ENCODE results near the gene CCDC3. TPM values are rescaled to one million over a fixed set of nuclear protein-coding genes. Genes with fewer than 3 reads are reported as not detected.
A peak's percentile ranks its signal among the peaks of the same experiment; 100 is the strongest.
"Not testable (repeated sequence)": the region's sequence is repeated elsewhere in the genome, so short reads cannot be mapped to it uniquely, and the experiment has no call there.

Gene CCDC3
- total RNA-seq, 1 donor from 2014 or later, result 0.66 TPM

- no peak for DNase-seq (ENCODE audit: low read depth, low spot score)
Measured at GRCh38 chr10:12890958-12891357, 110.6 kb downstream of the CCDC3 start.

DNA sequence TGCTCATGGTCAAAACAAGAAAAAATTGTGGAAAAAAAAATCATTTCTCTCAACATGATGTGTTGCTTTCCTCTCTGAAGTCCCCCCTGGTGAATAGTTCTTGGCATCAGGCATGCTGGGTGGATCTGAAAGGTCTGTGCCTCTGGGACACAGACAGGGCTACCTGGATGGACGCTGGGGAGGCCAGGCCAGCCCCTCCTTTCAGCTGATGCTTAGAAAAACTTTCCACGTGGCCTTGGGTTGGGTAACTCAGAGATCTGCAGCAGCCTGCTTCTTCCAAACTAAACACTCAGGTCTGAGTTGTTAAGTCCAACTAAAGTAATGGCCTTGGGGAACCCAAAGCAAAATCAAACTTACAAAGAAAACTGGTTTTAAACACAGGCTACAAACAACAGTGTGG is 113.0 kb downstream of the CCDC3 start:
- DNase-seq (ENCODE audit: low read depth, low spot score), result no peak

DNA sequence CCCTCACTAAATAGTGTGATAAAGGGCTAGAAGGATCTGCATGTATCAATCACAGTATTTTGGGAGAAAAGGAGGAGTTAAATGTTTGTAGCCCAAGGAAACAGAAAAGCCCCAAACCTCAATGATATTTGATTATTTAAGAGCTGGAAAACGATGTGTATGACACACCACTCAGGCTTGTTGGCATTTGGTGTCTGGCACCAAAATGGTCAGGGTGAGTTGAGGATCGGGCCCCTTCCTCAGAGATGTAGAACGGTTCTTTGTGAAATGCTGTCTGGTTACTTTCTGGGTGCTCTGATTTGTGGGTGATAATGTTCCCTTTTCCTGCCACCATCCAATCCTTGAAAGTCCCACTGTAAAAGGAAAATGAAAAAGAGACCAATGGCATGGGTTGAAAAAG is 113.7 kb downstream of the CCDC3 start:
- no peak for DNase-seq (ENCODE audit: low read depth, low spot score)

DNA sequence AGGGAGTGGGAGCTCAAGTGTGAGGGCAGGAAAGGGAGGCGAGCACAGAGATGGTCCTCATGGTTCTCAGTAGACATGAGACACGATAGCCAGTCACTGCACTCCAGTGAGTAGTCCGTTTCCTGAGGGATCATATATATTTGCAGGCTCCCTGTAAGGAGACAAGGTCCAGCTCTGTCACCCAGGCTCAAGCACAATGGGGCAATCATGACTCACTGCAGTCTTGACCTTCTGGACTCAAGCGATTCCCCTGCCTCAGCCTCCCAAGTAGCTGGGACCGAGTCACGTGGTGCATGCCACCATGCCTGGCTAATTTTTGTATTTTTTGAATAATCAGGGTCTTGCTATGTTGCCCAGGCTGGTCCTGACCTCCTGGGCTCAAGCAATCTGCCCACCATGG is 116.7 kb downstream of the CCDC3 start:
- no peak for DNase-seq (ENCODE audit: low read depth, low spot score)

DNA sequence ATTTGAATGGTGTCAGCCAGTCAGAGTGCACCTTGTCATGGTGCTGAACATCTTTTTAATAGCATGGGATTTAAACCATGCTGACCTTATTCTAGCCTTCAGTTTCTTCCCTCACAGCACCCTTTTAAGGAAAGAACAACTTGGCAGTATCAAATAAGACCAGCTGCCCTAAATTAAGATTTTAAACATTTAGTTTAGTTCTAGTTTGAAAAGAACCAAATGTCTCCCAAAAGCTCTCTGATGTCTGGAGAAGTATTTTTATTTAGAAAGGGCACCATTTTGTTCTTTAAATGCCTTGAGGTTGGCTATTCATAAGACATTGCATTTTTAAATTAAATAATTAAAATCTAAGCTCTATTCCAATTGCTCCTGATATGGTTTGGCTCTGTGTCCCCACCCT is 121.1 kb downstream of the CCDC3 start:
- no peak for DNase-seq (ENCODE audit: low read depth, low spot score)

GRCh38 chr10:12877150-12877549 is 124.4 kb downstream of the CCDC3 start:
- DNase-seq (ENCODE audit: low read depth, low spot score), result no peak

- DNase-seq (ENCODE audit: low read depth, low spot score), result no peak
Measured at GRCh38 chr10:12876266-12876665, 125.2 kb downstream of the CCDC3 start.

DNA sequence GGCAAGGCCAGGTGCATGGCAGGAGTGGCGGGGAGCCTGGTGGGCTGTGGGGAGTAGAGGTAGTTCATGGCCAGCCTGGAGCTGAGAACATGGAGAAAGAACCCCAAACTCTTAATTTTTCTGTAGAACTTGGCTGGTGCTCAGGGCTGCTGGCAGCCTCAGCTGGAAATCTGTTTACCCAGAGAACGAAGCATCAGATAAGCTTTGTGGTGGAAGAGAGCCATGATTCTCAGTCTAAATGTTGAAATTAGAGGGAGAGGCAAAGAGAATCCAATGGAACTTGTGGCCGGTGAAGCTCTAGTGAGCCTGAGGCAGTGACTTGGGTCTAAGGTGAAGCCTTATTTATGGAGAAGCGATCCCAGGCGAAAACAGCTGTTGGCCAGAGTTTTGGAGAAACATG is 126.4 kb downstream of the CCDC3 start:
- DNase-seq (ENCODE audit: low read depth, low spot score), result no peak

- no peak for DNase-seq (ENCODE audit: low read depth, low spot score)
Measured at GRCh38 chr10:12874501-12874900, 127.0 kb downstream of the CCDC3 start.

- DNase-seq (ENCODE audit: low read depth, low spot score), result no peak
Measured at GRCh38 chr10:12873172-12873571, 128.3 kb downstream of the CCDC3 start.

DNA sequence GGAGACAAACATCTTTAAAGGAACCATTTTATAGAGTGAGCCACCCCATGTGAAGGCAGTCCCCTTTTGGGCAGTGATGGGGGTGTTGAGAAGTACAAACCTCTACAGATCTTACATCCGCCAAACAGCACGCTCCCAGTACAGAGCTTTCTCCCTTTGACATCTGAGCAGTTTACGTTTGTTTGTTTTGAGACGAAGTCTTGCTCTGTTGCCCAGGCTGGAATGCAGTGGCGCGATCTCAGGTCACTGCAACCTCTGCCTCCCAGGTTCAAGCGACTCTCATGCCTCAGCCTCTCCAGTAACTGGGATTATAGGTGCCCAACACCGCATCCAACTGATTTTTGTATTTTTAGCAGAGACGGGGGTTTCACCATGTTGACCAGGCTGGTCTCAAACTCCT is 128.9 kb downstream of the CCDC3 start:
- DNase-seq (ENCODE audit: low read depth, low spot score), result no peak

GRCh38 chr10:12869427-12869826 is 132.1 kb downstream of the CCDC3 start:
- DNase-seq (ENCODE audit: low read depth, low spot score), result no peak

DNA sequence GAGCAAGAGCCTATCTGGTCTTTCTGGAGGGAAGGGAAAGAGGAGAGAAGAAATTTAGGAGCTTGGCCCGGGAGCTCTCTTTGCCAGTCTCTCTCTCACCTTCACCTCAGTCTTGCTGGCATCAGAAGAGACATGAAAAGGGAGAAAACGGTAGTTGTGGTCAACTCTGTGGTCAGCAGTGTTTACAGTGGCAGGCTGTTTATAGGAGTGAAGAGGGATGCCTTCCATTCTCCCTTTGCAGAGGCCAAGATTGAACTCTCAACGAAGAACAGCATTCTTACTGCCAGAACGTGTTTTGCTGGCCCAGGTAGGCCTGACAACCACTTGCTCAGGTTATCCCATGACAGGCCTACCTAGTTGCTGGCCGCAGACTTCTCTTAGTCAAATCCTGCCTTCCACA is 133.3 kb downstream of the CCDC3 start:
- no peak for DNase-seq (ENCODE audit: low read depth, low spot score)

DNA sequence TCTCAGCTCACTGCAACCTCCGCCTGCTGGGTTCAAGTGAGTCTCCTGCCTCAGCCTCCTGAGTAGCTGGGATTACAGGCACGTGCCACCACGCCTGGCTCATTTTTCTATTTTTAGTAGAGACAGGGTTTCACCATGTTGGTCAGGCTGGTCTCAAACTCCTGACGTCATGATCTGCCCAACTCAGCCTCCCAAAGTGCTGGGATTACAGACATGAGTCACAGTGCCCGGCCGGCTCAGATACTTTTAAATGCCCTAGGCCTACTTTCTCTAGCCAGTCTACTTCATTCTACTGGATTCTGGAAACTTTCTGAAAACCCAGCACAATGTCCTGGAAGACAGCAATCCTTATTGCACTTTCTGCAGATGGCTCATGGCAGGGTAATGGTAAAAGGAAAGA is 136.0 kb downstream of the CCDC3 start:
- DNase-seq (ENCODE audit: low read depth, low spot score), result not testable (repeated sequence)

DNA sequence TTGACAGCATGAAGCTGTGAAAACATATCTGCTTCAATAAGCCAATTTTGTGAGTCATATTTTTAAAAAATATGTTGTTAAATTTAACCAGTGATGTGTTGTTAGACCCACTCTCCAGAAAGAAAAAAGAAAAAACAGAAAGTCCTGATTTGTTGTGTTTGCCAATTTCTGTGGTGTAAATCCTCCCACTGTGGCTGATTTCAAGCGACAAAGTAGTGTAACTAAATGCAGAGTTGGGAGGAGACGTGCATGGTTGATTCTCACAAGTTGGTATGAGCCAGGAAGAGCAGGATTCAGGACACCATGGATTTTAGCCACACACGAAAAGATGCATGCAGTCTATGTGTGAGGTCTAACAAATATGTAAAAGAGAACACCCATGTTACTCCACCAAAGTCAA is 139.1 kb downstream of the CCDC3 start:
- DNase-seq (ENCODE audit: low read depth, low spot score), result no peak

DNA sequence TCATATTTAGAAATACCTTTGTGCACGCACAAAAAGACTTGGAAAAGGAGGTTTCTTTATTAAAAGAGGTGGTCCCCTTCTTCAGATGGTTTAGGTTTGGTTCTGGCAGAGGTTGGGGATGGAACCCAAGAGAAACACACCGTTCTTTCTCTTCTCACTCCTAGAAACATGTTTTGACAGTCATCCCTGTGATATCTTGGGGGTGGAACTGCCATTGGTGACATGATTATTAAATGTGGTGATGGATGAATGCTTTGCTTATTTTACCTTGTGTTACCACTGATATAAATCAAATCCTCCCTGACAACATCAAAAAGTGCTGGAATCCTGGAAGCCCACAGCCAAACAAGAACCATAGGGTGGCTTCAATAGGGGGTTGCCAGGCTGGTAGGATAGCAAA is 146.5 kb downstream of the CCDC3 start:
- DNase-seq (ENCODE audit: low read depth, low spot score), result no peak

DNA sequence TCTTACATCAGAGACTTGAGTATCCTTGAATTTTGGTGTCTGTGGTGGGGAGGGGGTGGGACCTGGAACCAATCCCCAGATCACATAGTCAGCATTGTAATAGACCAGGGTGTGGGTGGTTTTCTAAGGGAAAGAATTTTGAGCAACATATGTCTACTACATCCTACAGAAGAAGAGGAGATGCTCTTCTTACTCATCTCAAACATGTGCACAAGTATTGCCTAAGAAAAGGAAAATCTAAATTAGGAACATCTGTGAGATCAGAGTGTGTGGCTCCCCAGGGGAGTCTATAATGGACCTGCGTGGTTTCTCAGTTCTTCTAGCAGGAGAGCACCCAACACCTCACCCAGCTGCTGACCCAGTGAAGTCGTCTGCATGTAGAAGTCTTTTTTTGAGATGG is 148.8 kb downstream of the CCDC3 start:
- no peak for DNase-seq (ENCODE audit: low read depth, low spot score)

DNA sequence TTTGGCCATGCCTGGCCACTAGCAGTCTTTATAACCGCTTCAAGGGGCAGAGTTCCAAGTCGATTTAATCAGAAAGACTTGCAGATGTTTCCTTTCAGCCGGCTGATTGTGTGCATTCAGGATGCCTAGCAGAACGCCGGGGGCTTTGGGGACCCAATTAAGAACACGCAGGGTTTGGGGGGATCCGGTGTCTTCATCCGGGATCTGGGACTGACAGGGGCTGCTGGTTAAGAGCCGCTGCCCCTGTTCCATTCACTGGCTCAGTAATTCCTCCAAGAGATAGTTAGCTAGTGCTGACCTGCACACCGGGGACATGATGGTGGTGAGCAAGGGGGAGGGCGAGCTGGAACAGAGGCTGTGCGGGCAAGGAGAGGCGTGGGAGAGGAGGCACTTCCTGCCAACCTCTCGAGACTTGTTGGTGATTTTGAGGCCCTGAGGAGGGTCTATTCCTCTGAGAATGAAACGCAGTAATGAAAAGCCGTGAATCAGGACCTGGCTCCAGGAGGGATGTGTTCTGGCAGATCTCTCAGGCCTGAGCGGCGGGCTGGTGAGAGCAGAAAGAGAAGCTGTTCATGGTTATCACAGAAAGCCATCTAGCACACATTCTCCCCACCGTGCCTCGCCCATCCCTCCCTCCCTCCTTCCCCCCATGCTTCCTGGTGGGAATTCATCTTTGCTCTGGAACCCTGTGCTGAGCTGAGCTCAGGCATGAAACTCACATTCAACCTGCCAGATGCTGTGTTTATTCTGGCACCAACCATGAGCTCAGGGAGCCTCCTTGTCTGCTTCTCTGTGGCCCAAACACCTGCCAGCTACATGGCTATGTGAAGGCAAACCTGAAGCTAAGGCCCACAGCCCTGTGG is 152.0 kb downstream of the CCDC3 start:
- DNase-seq (ENCODE audit: low read depth, low spot score), result peak; percentile 49

GRCh38 chr10:12848439-12849173 is 152.9 kb downstream of the CCDC3 start:
- DNase-seq (ENCODE audit: low read depth, low spot score), result no peak

DNA sequence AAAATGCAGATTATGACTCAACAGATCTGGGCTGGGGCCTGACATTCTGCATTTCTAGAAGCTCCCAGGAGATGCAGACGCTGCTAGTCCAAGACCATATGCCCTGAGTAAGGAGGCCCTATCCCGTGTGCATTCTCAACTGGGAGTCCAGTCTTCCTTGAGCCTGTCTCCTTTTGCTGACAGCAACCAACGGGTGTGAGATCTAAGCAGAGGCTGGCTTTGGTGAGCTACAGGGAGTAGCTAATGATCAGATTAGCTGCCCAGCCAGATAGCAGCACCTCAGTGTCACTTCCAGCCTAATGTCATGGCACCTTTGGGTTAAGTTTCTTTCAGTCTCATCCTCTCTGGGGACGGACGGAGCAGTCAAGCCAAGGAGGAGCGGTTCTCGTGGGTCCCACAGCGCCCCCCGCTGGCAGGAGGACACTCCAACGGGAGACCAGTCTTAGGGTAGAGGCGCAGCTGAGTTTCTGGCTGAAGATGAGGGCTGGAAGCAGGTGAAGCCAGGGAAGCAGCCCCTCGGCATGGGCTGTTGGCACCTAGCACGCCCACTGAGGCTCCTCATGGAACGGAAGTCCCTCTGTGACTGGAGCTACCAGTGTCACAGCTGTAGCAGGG is 154.0 kb downstream of the CCDC3 start:
- DNase-seq (ENCODE audit: low read depth, low spot score), result no peak

- DNase-seq (ENCODE audit: low read depth, low spot score), result no peak
Measured at GRCh38 chr10:12846718-12847117, 154.8 kb downstream of the CCDC3 start.
